CD4-positive, alpha-beta memory T cell (primary cell): Measurements from ENCODE around the gene EPN2. TPM values are rescaled to one million over a fixed set of nuclear protein-coding genes. Genes with fewer than 3 reads are reported as not detected.

Experiments used
- CTCF ChIA-PET: fragments of 350-600 bp; sonication (Branson Sonifier 250); formaldehyde crosslinking; loops from one replicate; lab custom pipeline; 2021; ENCODE audit warnings: inconsistent platforms; ENCODE audit not compliant: partially characterized antibody; lab: Charles Lee
- POLR2A ChIA-PET: fragments of 350-600 bp; sonication (Branson Sonifier 250); formaldehyde crosslinking; loops from one replicate; lab custom pipeline; 2021; ENCODE audit not compliant: partially characterized antibody; lab: Charles Lee
- DNase-seq, 5 donors: peaks; one replicate each; pipeline versions ENCODE4 v3.0.0 to v3.0.0-alpha.2; 2020 to 2022; ENCODE audit warnings: mixed read lengths in 1 of 5
- H3K27ac ChIP-seq: one replicate; pipeline ENCODE4 v1.7.0; 2013; ENCODE audit warnings: low read depth, low read length
- H3K27me3 ChIP-seq: 2 replicates; pipeline ENCODE4 v1.7.0; 2013; ENCODE audit warnings: mild to moderate bottlenecking, low read length, moderate library complexity; ENCODE audit not compliant: insufficient read depth
- H3K36me3 ChIP-seq: 2 replicates; pipeline ENCODE4 v1.7.0; 2013; ENCODE audit warnings: mild to moderate bottlenecking, low read length, moderate library complexity; ENCODE audit not compliant: insufficient read depth
- H3K4me1 ChIP-seq: 2 replicates; pipeline ENCODE4 v1.7.0; 2013; ENCODE audit warnings: mild to moderate bottlenecking, low read length, moderate library complexity; ENCODE audit not compliant: insufficient read depth
- H3K4me3 ChIP-seq, 2 donors: one replicate each; pipeline ENCODE4 v1.7.0; 2013; ENCODE audit warnings: low read length in 2 of 2, mild to moderate bottlenecking in 1 of 2
- H3K9me3 ChIP-seq, 2 donors: one replicate each; pipeline ENCODE4 v1.7.0; 2013; ENCODE audit warnings: low read length in 2 of 2, control low read depth in 1 of 2; ENCODE audit not compliant: control insufficient read depth in 1 of 2
- H3K27ac Mint-ChIP-seq, 7 donors: one replicate each; pipeline ENCODE4 v1.8.0; 2020 to 2021; ENCODE audit warnings: mixed read lengths in 7 of 7, mild to moderate bottlenecking in 6 of 7, inconsistent platforms in 3 of 7, moderate library complexity in 3 of 7
- H3K27me3 Mint-ChIP-seq, 2 donors: one replicate each; pipeline ENCODE4 v1.8.0; 2020 to 2021; ENCODE audit warnings: mixed read lengths in 2 of 2
- H3K36me3 Mint-ChIP-seq, 2 donors: one replicate each; pipeline ENCODE4 v1.8.0; 2020 to 2021; ENCODE audit warnings: mixed read lengths in 2 of 2, inconsistent platforms in 1 of 2, mild to moderate bottlenecking in 1 of 2
- H3K4me1 Mint-ChIP-seq, 4 donors: one replicate each; pipeline ENCODE4 v1.8.0; 2020 to 2021; ENCODE audit warnings: mixed read lengths in 4 of 4, mild to moderate bottlenecking in 1 of 4
- H3K4me3 Mint-ChIP-seq, 8 donors: one replicate each; pipeline ENCODE4 v1.8.0; 2020 to 2021; ENCODE audit warnings: mixed read lengths in 8 of 8, mild to moderate bottlenecking in 7 of 8, moderate library complexity in 6 of 8, inconsistent platforms in 3 of 8
- H3K9me3 Mint-ChIP-seq, 8 donors: one replicate each; pipeline ENCODE4 v1.8.0; 2020 to 2021; ENCODE audit warnings: mixed read lengths in 8 of 8, mild to moderate bottlenecking in 5 of 8, inconsistent platforms in 3 of 8, moderate library complexity in 1 of 8
- intact Hi-C: fragments of 100-400 bp; cut with micrococcal nuclease; formaldehyde crosslinking; loops from one replicate; pipeline ENCODE4 v1.15.1; 2023
- polyA plus RNA-seq, 2 donors: library from polyadenylated mRNA; unstranded; fragments of 300-500 nt; fragmentation: Illumina TruSeq; gene quantifications; one replicate each; pipeline ENCODE4 v1.2.3, GENCODE V29; 2021
- total RNA-seq, 2 experiments: library from RNA; stranded (reverse); gene quantifications; one replicate each; pipeline ENCODE4 v1.2.3, GENCODE V29; 2021

Gene EPN2
- total and polyA plus RNA-seq, 4 experiments from 2014 or later = 4.2 to 10.4 (median 9.9) TPM

DNA sequence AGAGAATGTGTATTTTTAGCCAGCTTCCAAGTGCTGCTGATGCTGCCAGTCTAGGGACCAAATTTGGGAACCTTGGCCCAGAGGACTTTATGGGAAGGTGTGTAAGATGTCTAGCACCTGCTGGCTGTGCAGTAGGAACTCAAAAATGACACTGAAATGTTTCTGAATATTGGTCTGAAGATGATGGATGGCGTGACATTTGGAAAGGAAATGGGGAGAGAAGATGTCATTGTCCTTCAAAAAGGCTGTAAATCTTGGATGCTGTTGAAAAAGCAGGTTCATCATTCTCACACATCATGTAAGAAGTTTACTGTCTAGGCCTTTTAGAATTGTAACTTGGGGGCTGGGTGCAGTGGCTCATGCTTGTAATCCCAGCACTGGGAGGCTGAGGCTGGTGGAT lies 6.7 kb downstream of the EPN2 start:
- no peaks in the 10 kb centered on the region for H3K27me3 ChIP-seq
- H3K36me3 Mint-ChIP-seq = no peaks in the 10 kb centered on the region
- ChIA-PET POLR2A (no interaction called here), CTCF (no interaction called here)
- H3K4me3 Mint-ChIP-seq = no peak overlapping the region
- H3K36me3 ChIP-seq = no peaks in the 10 kb centered on the region
- H3K9me3 Mint-ChIP-seq = no peaks in the 10 kb centered on the region
- H3K4me1 Mint-ChIP-seq = peaks cover 0 to 4% (median 0%) of the 10 kb centered on the region in 4 donors
- H3K27ac ChIP-seq = no peak overlapping the region
- no peaks in the 10 kb centered on the region for H3K4me1 ChIP-seq
- no peak overlapping the region for H3K4me3 ChIP-seq
- no peaks in the 10 kb centered on the region for H3K9me3 ChIP-seq
- no peak for DNase-seq
- intact Hi-C loops = no loop called here
- H3K27me3 Mint-ChIP-seq = peaks cover 0 to 3% of the 10 kb centered on the region in 2 donors
- H3K27ac Mint-ChIP-seq = no peak overlapping the region

DNA sequence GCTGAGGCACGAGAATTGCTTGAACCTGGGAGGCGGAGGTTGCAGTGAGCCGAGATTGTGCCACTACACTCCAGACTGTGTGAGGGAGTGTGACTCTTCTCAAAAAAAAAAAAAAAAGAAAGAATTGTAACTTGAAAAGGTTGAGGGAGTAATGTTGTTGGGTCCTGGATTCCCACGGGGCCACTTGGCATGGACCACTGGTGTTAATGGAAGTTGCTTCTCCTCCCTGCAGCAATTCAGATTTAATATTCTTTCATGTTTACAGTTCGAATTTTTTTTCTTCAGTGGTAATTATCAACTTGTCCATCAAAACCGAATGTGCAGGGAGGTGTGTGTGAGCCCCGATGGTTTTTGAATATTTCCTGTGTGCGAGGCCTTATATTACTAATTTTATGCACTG lies 7.2 kb downstream of the EPN2 start:
- Histone ChIP-seq H3K36me3 (no peaks in the 10 kb centered on the region), H3K27me3 (no peaks in the 10 kb centered on the region), H3K4me1 (no peaks in the 10 kb centered on the region), H3K9me3 (no peaks in the 10 kb centered on the region), H3K4me3 (no peak overlapping the region), H3K27ac (no peak overlapping the region)
- no peaks in the 10 kb centered on the region for H3K9me3 Mint-ChIP-seq
- POLR2A ChIA-PET = no interaction called here
- no peak overlapping the region for H3K4me3 Mint-ChIP-seq
- peaks cover 0 to 4% (median 0%) of the 10 kb centered on the region in 4 donors for H3K4me1 Mint-ChIP-seq
- intact Hi-C loops = no loop called here
- CTCF ChIA-PET = no interaction called here
- no peak for DNase-seq
- no peak overlapping the region for H3K27ac Mint-ChIP-seq
- H3K36me3 Mint-ChIP-seq = no peaks in the 10 kb centered on the region
- H3K27me3 Mint-ChIP-seq = peaks cover 0 to 3% of the 10 kb centered on the region in 2 donors

- no peak overlapping the region for H3K4me3 Mint-ChIP-seq
- H3K36me3 ChIP-seq = no peaks in the 10 kb centered on the region
- H3K9me3 Mint-ChIP-seq = no peaks in the 10 kb centered on the region
- no peak overlapping the region for H3K27ac Mint-ChIP-seq
- no peak overlapping the region for H3K27ac ChIP-seq
- H3K4me1 Mint-ChIP-seq = peaks cover 0 to 4% (median 0%) of the 10 kb centered on the region in 4 donors
- no peaks in the 10 kb centered on the region for H3K36me3 Mint-ChIP-seq
- ChIA-PET POLR2A (no interaction called here), CTCF (no interaction called here)
- no peak for DNase-seq
- no peaks in the 10 kb centered on the region for H3K27me3 ChIP-seq
- no peaks in the 10 kb centered on the region for H3K4me1 ChIP-seq
- H3K9me3 ChIP-seq = no peaks in the 10 kb centered on the region
- no peak overlapping the region for H3K4me3 ChIP-seq
- intact Hi-C loops = no loop called here
- H3K27me3 Mint-ChIP-seq = peaks cover 0 to 3% of the 10 kb centered on the region in 2 donors
Observed at GRCh38 chr17:19244781-19245180, 7.6 kb downstream of the EPN2 start.

DNA sequence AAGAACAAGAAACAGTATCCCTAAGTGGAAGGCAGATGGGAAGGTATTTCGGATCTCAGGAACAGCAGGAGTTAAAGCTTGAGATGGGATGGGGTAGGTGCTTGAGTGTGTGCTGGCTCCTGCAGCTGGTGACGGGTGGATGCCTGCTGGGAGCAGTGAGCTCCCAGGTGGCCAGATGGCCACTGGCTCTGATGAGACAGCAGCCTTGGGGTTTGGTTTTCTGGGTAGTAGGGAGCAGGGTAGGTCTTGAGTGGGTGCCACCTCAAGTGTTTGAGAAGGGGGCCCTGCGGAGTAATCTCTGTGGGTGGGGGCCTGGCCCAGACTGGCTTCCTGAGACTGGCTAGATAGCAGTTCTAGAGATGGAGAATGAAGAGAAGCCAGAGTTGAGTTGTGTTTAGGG lies 10.3 kb downstream of the EPN2 start:
- DNase-seq = no peak
- Mint-ChIP-seq H3K4me3 (no peak overlapping the region), H3K4me1 (no peaks in the 10 kb centered on the region), H3K36me3 (no peaks in the 10 kb centered on the region), H3K27me3 (peaks cover 0 to 3% of the 10 kb centered on the region in 2 donors), H3K27ac (peak overlapping the region in 1 of 7 donors; percentile 17), H3K9me3 (no peaks in the 10 kb centered on the region)
- H3K36me3 ChIP-seq = no peaks in the 10 kb centered on the region
- ChIA-PET POLR2A (no interaction called here), CTCF (interaction anchor here (1.0 kb wide), 1 partner anchor 8 kb away, joined by 3 read pairs; no protein-coding TSS in a partner anchor)
- no peak overlapping the region for H3K27ac ChIP-seq
- H3K27me3 ChIP-seq = no peaks in the 10 kb centered on the region
- no peaks in the 10 kb centered on the region for H3K4me1 ChIP-seq
- no peaks in the 10 kb centered on the region for H3K9me3 ChIP-seq
- intact Hi-C loops = no loop called here
- H3K4me3 ChIP-seq = no peak overlapping the region

DNA sequence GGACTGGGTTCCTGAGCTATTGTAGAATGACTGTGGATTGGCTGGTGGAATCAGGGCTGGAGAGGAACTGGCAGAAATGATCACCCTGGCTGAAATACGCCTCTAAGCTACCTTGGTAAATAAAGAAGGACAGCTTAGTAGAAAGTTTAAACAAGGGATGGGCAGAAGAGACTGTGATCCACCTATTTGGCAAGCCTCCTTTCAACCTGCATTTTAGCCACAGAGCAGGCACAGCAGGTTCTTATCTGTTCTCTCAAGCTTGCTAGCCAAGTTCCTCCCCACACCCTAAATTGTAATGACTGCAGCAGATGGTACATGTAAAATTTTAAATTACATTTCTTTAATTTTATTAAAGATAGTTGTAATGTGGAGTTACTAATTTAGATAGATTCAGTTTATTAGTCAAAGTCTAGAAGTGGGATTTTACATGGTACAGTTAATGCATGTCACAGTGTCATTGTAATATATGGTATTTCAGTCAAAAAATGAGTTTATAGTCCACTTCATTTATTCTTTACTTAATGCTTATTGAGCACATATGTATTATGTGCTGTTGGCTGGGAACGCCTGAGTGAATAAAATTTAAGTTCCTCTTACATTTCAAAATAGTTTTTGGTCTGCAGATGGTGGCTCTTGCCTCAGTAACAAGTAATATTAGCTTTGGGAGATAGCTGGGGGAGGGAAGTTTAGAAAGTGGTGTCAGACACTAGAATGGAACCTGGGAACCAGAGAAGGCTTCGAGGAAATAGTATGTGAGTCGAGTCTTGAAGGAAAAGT lies 11.2 kb downstream of the EPN2 start:
- no peak for DNase-seq
- peaks cover 0 to 3% of the 10 kb centered on the region in 2 donors for H3K27me3 Mint-ChIP-seq
- no peaks in the 10 kb centered on the region for H3K36me3 Mint-ChIP-seq
- no peaks in the 10 kb centered on the region for H3K27me3 ChIP-seq
- no peak overlapping the region for H3K4me3 ChIP-seq
- no peak overlapping the region for H3K4me3 Mint-ChIP-seq
- H3K4me1 Mint-ChIP-seq = no peaks in the 10 kb centered on the region
- ChIA-PET CTCF (no interaction called here), POLR2A (no interaction called here)
- H3K4me1 ChIP-seq = no peaks in the 10 kb centered on the region
- H3K36me3 ChIP-seq = no peaks in the 10 kb centered on the region
- intact Hi-C loops = no loop called here
- H3K9me3 Mint-ChIP-seq = peaks cover 0 to under 1% (median 0%) of the 10 kb centered on the region in 8 donors
- H3K27ac Mint-ChIP-seq = no peak overlapping the region
- H3K9me3 ChIP-seq = no peaks in the 10 kb centered on the region
- H3K27ac ChIP-seq = no peak overlapping the region

- Mint-ChIP-seq H3K4me3 (no peak overlapping the region), H3K27me3 (peaks cover 0 to 3% of the 10 kb centered on the region in 2 donors), H3K36me3 (no peaks in the 10 kb centered on the region), H3K27ac (peak overlapping the region in 1 of 7 donors; percentile 32), H3K4me1 (no peaks in the 10 kb centered on the region), H3K9me3 (peaks cover 0 to 2% (median 0%) of the 10 kb centered on the region in 8 donors)
- CTCF ChIA-PET = interaction anchor here (0.7 kb wide), 1 partner anchor 429 kb away, joined by 3 read pairs; no protein-coding TSS in a partner anchor
- H3K27ac ChIP-seq = no peak overlapping the region
- H3K4me3 ChIP-seq = no peak overlapping the region
- no peaks in the 10 kb centered on the region for H3K36me3 ChIP-seq
- H3K27me3 ChIP-seq = no peaks in the 10 kb centered on the region
- intact Hi-C loops = no loop called here
- POLR2A ChIA-PET = no interaction called here
- H3K4me1 ChIP-seq = no peaks in the 10 kb centered on the region
- DNase-seq = no peak
- H3K9me3 ChIP-seq = no peaks in the 10 kb centered on the region
Observed at GRCh38 chr17:19248928-19249574, 11.9 kb downstream of the EPN2 start.

DNA sequence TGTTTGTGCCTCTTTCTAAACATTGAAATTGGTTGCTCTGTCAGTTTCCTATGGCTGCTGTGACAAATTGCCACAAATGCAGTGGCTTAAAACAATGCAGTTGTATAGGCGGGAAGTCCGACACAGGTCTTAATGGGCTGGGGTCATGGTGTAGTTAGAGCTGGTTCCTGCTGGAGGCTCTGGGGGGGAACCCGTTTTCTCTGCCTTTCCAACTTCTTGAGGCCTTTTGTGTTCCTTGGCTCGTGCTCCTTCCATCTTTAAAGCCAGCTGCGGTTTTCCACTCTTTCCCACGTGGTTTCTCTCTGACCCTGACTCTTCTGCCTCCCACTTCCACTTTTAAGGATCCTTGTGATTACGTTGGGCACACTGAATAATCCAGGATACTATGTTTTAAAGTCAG lies 12.5 kb downstream of the EPN2 start:
- Mint-ChIP-seq H3K36me3 (no peaks in the 10 kb centered on the region), H3K4me3 (no peak overlapping the region)
- H3K4me1 ChIP-seq = no peaks in the 10 kb centered on the region

More for the DNA sequence above, 12.5 kb downstream of the EPN2 start:
- Mint-ChIP-seq H3K9me3 (peaks cover 0 to 2% (median 0%) of the 10 kb centered on the region in 8 donors), H3K27me3 (peaks cover 0 to 3% of the 10 kb centered on the region in 2 donors), H3K27ac (peak overlapping the region in 1 of 7 donors; percentile 32), H3K4me1 (no peaks in the 10 kb centered on the region)
- intact Hi-C loops = no loop called here
- POLR2A ChIA-PET = interaction anchor here (0.6 kb wide), 1 partner anchor 101 kb away, joined by 3 read pairs; no protein-coding TSS in a partner anchor
- H3K27me3 ChIP-seq = no peaks in the 10 kb centered on the region
- no peak overlapping the region for H3K4me3 ChIP-seq
- DNase-seq = no peak
- CTCF ChIA-PET = interaction anchor here (0.7 kb wide), 1 partner anchor 430 kb away, joined by 3 read pairs; no protein-coding TSS in a partner anchor
- no peak overlapping the region for H3K27ac ChIP-seq
- H3K36me3 ChIP-seq = no peaks in the 10 kb centered on the region
- no peaks in the 10 kb centered on the region for H3K9me3 ChIP-seq
